ENCODE data around the gene MAP1S.

DNA sequence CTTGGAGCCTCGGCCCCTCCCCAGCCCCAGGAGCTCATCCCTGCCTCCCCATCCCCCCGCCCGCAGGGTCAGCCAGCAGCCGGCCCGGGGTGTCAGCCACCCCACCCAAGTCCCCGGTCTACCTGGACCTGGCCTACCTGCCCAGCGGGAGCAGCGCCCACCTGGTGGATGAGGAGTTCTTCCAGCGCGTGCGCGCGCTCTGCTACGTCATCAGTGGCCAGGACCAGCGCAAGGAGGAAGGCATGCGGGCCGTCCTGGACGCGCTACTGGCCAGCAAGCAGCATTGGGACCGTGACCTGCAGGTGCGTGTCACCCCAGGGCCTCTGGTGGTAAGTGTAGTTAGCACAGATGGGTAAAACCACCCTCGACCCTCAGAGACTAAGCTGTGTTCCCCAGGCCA, 13.8 kb downstream of the MAP1S start:
- TF ChIP-seq, protein P1, sequence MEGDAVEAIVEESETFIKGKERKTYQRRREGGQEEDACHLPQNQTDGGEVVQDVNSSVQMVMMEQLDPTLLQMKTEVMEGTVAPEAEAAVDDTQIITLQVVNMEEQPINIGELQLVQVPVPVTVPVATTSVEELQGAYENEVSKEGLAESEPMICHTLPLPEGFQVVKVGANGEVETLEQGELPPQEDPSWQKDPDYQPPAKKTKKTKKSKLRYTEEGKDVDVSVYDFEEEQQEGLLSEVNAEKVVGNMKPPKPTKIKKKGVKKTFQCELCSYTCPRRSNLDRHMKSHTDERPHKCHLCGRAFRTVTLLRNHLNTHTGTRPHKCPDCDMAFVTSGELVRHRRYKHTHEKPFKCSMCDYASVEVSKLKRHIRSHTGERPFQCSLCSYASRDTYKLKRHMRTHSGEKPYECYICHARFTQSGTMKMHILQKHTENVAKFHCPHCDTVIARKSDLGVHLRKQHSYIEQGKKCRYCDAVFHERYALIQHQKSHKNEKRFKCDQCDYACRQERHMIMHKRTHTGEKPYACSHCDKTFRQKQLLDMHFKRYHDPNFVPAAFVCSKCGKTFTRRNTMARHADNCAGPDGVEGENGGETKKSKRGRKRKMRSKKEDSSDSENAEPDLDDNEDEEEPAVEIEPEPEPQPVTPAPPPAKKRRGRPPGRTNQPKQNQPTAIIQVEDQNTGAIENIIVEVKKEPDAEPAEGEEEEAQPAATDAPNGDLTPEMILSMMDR (IDR thresholded peaks at IDR 0.05; ENCODE audit: low read depth, low read length), result no peak
- TF ChIP-seq POLR2A (IDR thresholded peaks at IDR 0.05; ENCODE audit: extremely low read depth, insufficient read length), result no peak
- TF ChIP-seq, protein P2, sequence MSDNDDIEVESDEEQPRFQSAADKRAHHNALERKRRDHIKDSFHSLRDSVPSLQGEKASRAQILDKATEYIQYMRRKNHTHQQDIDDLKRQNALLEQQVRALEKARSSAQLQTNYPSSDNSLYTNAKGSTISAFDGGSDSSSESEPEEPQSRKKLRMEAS (IDR thresholded peaks at IDR 0.05; ENCODE audit: low read depth, low read length), result no peak
